ENCODE measurements around the gene INTS11. TPM values are rescaled to one million over a fixed set of nuclear protein-coding genes. Genes with fewer than 3 reads are reported as not detected.
A peak's percentile ranks its signal among the peaks of the same experiment; 100 is the strongest.

Gene INTS11
- total and polyA plus RNA-seq, 2 of the 13 experiments (the other 11 are each of a cell fraction or from before 2014, with no cell fraction given) = 52.8 to 94.8 TPM

DNA sequence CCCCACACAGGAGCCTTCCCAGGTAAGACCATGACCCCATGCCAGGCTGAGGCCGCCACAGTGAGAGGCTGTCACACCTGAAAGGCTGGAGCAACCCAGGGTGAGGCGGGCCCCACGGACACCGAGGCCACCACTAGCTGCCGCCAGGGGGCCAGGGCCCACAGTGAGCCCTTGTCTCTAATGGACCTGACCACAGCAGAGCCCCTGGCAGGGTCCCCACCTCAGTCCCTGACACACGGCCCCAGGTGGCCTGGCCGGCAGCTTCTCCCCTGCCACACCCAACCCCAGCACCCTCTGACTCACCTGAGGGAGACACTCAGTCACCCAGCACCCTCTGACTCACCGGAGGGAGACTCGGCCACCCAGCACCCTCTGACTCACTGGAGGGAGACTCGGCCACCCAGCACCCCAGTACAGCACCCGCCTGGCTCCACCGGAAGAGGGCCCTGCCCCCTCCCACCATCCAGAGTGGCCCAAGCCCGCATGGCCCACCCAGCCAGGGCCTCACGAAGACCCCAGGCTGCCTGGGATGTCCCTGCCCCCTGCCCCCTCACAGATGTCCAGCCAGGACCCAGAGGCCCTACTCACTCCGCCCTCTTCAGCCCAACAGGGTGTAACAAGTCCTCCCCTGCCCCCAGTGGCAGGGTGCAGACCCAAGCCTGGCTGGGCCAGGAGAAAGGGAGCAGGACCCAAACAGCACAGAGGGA lies 20.3 kb upstream of the INTS11 start (continued):
- 0 out of 2 replicates have a peak, but pooled peaks have one; percentile 44 for TF ChIP-seq ZBTB7A (CRISPR knock-in tag; IDR thresholded peaks at IDR 0.05)
- TF ChIP-seq, protein P1, sequence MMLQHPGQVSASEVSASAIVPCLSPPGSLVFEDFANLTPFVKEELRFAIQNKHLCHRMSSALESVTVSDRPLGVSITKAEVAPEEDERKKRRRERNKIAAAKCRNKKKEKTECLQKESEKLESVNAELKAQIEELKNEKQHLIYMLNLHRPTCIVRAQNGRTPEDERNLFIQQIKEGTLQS (CRISPR knock-in tag; IDR thresholded peaks at IDR 0.05) = peak; percentile 41; the same call in 1 of the 2 replicates
- TF ChIP-seq NONO (IDR thresholded peaks at IDR 0.05) = no peak
- TF ChIP-seq NONO (CRISPR knock-in tag; conservative IDR thresholded peaks at IDR 0.05) = peak; percentile 10; the same call in 1 of the 2 replicates
- TF ChIP-seq NFKBIZ (CRISPR knock-in tag; IDR thresholded peaks at IDR 0.05) = no peak
- TF ChIP-seq ZMAT3 (CRISPR knock-in tag; conservative IDR thresholded peaks at IDR 0.05) = no peak
- TF ChIP-seq SIN3A (IDR thresholded peaks at IDR 0.05; ENCODE audit: borderline replicate concordance, low read depth, low read length) = no peak
- TF ChIP-seq ZSCAN21 (CRISPR knock-in tag; IDR thresholded peaks at IDR 0.05; ENCODE audit: borderline replicate concordance) = peak; percentile 100
- TF ChIP-seq SSRP1 (CRISPR knock-in tag; IDR thresholded peaks at IDR 0.05) = no peak
- no peak for TF ChIP-seq ZNF30 (CRISPR knock-in tag; IDR thresholded peaks at IDR 0.05)
- no peak for TF ChIP-seq ATRX (CRISPR knock-in tag; IDR thresholded peaks at IDR 0.05; ENCODE audit: borderline replicate concordance)
- TF ChIP-seq ZFAT (CRISPR knock-in tag; conservative IDR thresholded peaks at IDR 0.05) = no peak
- no peak for TF ChIP-seq SOX6 (IDR thresholded peaks at IDR 0.05)
- TF ChIP-seq SOX6 (CRISPR knock-in tag; IDR thresholded peaks at IDR 0.05) = no peak
- TF ChIP-seq MLLT10 (CRISPR knock-in tag; IDR thresholded peaks at IDR 0.05) = no peak
- no peak for TF ChIP-seq ZNF484 (CRISPR knock-in tag; IDR thresholded peaks at IDR 0.05; ENCODE audit: borderline replicate concordance, low read depth)
- no peak for TF ChIP-seq PAWR (CRISPR knock-in tag; IDR thresholded peaks at IDR 0.05; ENCODE audit: borderline replicate concordance)
- 0 out of 2 replicates have a peak, but pooled peaks have one; percentile 24 for TF ChIP-seq CAMTA2 (CRISPR knock-in tag; IDR thresholded peaks at IDR 0.05; ENCODE audit: borderline replicate concordance)
- TF ChIP-seq ZFY (CRISPR knock-in tag; IDR thresholded peaks at IDR 0.05) = 0 out of 2 replicates have a peak, but pooled peaks have one; percentile 24
- TF ChIP-seq, protein P2, sequence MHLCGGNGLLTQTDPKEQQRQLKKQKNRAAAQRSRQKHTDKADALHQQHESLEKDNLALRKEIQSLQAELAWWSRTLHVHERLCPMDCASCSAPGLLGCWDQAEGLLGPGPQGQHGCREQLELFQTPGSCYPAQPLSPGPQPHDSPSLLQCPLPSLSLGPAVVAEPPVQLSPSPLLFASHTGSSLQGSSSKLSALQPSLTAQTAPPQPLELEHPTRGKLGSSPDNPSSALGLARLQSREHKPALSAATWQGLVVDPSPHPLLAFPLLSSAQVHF (CRISPR knock-in tag; IDR thresholded peaks at IDR 0.05) = no peak
- no peak for TF ChIP-seq MXD3 (CRISPR knock-in tag; IDR thresholded peaks at IDR 0.05)
- TF ChIP-seq RAD21 (CRISPR knock-in tag; IDR thresholded peaks at IDR 0.05) = peak; percentile 71
- 0 out of 2 replicates have a peak, but pooled peaks have one; percentile 15 for TF ChIP-seq RBFOX2 (IDR thresholded peaks at IDR 0.05; ENCODE audit: low read depth, low read length)
- TF ChIP-seq MXD1 (CRISPR knock-in tag; IDR thresholded peaks at IDR 0.05) = no peak
- peak; percentile 33; the same call in 1 of the 2 replicates for TF ChIP-seq ZBTB38 (CRISPR knock-in tag; IDR thresholded peaks at IDR 0.05)
- TF ChIP-seq SP1 (IDR thresholded peaks at IDR 0.05) = no peak
- TF ChIP-seq SP1 (CRISPR knock-in tag; IDR thresholded peaks at IDR 0.05) = peak; percentile 28; the same call in 1 of the 2 replicates
- TF ChIP-seq ZNF569 (CRISPR knock-in tag; IDR thresholded peaks at IDR 0.05; ENCODE audit: borderline replicate concordance) = no peak
